ENCODE data around the gene DTX1.

DTX1 gene

GRCh38 chr12:113095405-113095804 is 38.9 kb downstream of the DTX1 start:
- no peak for DNase-seq

DNA sequence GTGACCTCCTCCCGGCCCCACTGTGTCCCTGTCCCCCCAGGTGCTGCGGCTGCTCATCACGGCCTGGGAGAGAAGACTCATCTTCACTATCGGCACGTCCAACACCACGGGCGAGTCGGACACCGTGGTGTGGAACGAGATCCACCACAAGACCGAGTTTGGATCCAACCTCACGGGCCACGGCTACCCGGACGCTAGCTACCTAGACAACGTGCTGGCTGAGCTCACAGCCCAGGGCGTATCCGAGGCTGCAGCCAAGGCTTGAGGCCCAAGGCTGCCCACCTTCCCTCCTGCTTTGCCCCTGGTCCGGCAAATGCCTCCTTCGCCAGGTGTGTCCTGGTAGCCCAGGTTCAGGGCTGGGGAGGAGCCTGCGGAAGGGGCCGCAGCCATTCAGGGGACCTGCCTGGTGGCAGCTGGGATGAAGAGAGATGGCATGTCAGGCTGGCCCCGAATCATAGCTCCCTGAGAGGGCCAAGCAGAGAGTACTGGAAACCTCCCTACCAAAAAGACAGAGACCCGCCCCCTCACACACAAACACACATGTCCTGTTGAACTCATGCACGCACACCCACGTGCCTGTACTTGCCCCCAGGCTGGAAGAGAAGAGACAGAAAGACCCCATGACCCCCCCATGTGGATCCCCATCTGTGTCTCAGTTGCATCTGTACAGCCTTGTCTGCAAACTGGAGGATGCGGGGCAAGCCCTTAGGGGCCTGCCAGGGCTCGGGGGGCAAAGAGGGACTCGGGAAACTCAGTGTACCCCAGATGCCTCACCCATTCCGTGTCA is 40.3 kb downstream of the DTX1 start:
- no peak for DNase-seq

DNA sequence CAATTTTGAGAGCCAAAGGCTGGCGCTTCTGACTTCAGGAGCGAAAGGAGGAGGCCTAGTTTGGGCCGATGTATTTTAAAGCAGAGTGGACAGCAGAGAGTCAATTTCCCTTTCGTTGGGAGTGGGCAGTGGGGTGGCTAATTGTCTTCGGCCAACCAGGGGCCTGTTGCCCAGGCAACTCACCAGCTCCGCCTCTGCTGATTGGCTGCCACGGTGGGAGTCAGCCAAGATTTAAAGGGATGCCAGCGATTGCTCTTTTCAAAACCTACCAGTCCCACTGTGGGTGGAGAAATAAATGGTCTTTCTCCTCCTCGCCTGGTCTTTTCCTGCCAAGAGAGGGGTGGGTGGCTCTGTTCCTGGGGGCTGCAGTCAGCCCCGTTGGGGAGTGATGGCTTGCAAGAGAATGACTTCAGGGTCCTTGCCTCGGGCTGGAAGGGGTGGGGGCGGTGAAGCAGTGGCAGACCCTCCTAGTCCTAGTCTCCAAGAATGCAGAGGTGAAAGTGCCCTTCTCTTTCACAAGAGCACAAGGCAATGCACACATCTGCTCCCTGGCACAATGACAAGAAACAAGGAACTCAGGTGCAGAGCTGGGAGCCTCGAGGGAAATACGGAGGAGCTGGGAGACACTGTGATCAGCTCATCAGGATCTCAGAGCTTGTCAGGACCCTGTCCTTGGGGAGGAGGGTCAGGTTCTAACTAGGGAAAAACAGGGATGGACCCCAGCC is 41.3 kb downstream of the DTX1 start:
- DNase-seq = no peak

DNA sequence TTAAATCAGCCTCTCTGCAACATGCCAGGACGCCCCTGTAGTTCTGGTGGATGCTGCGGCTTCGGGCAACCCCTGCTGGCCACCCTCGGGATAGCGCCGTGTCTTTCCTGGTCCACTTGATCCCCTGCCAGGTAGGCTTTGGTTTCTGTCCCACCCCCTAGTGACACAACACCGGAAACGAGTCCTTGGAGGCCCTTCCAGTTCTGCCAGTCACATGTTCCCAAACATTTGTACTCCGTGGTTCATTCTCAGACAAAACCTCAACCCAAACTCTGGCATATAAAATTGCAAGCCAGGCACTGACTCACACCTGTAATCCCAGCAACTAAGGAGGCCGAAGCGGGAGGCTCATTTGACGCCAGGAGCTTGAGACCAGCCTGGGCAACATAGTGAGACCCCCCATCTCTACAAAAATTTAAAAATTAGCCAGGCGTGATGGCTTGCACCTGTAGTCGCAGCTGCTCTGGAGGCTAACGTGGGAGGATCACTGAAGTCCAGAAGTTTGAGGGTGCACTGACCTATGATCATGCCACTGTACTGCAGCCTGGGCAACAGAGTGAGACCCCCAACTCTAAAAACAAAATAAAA is 42.0 kb downstream of the DTX1 start:
- DNase-seq = peak; percentile 61

- DNase-seq = no peak
Measured at GRCh38 chr12:113099364-113099763, 42.8 kb downstream of the DTX1 start.

- no peak for DNase-seq
Measured at GRCh38 chr12:113099764-113100163, 43.2 kb downstream of the DTX1 start.

DNA sequence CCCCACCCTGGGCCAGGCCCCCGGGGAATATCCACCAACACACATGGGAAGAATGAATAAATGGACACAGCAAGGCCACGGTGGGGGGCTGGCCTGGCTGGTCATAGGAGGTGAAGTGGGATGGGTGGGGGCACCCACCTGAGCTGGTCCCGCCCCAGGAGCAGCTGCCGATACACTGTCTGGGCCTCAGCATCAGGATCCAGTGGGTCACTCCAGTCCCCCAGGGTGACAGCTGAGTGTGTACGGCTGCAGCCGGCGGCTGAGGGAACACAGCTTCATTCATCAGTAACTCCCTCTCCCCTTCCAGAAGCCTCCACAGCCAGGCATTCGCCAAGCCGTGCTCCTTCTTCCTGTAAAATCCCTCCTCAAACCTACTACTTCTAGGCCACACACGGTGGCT is 45.2 kb downstream of the DTX1 start:
- DNase-seq = no peak

DNA sequence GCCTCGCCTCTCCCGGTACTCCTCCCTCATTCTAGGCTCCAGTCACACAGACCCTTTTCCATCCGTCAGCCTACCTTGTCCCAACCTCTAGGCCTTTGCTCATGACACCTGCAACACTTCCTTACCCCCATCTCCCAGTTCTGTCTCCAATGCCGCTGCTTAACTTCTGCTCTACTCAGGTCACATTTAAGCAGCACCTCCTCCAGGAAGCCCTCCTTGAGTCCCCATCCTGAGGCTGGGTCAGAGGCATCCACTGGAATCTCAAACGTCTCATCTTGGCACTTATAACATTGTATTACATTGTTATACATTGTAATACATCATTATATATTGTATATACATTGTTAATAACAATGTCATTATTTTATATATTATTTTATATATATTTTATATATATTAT is 46.3 kb downstream of the DTX1 start:
- DNase-seq = no peak

- DNase-seq = peak; percentile 53
Measured at GRCh38 chr12:113103756-113104450, 47.4 kb downstream of the DTX1 start.

DNA sequence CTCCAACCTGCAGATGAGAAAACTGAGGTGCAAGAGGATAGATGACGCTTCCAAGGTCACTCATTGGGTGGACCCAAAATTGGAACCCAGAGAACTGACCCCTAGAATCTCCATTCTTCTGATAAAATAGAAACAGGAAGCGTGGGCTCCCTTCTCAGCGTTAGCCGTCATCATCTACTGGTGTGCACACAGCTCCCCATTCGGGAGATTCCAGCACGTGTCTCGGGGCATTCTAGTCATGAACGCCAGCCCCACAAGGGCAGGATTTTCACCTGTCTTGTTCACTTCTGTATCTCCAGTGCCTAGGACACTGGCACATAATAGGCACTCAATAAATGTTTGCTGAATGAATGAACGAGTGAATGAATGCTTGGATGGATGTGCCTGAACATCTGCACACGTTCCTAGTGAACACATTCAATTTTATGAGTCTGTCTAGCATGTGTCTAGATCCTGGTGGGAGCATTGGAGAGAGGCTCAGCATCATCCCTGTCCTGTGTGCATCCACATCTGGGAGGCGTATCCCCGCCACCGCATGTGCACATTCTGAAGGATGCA is 48.5 kb downstream of the DTX1 start:
- DNase-seq = no peak

GRCh38 chr12:113105606-113106271 is 49.2 kb downstream of the DTX1 start:
- DNase-seq = no peak

DNA sequence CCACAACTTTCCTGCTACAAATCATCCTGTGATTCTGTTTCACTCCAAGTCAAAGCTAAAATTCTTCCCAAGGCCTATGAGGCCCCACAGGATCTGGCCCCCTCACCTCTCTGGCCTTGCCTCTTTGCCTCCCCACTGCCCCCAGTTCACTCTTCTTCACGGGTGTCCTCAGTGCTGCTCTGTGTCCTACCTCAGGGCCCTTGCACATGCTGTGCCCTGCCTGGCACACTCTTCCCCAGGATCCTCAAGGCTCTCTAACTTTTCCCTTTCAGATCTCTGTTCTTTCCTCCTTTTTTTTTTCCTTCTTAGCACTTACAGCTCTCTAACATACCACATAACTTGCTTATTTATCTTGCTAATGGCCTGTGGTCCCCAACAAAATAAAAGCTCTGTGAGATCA is 49.8 kb downstream of the DTX1 start:
- no peak for DNase-seq

GRCh38 chr12:113108308-113108707 is 51.8 kb downstream of the DTX1 start:
- DNase-seq = no peak

DNA sequence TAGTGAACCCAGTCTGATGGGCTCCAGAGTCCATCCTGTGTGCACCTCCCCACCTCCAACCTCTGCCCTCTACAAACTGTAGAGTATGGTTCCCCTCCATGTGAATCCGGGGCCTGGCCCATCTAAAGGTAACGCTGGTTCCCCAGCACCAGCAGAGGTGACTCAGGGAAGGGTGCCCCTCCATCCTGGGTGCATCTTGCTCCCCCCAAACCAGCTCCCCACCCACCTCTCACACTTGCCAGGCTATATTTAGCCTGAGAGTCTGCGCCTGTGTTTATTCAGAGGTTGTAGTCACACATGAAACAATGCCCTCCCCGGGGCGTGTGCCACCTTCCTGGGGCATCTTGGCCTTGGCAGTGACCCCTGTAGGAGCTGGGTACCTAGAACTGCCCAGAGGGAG is 52.8 kb downstream of the DTX1 start:
- no peak for DNase-seq

DNA sequence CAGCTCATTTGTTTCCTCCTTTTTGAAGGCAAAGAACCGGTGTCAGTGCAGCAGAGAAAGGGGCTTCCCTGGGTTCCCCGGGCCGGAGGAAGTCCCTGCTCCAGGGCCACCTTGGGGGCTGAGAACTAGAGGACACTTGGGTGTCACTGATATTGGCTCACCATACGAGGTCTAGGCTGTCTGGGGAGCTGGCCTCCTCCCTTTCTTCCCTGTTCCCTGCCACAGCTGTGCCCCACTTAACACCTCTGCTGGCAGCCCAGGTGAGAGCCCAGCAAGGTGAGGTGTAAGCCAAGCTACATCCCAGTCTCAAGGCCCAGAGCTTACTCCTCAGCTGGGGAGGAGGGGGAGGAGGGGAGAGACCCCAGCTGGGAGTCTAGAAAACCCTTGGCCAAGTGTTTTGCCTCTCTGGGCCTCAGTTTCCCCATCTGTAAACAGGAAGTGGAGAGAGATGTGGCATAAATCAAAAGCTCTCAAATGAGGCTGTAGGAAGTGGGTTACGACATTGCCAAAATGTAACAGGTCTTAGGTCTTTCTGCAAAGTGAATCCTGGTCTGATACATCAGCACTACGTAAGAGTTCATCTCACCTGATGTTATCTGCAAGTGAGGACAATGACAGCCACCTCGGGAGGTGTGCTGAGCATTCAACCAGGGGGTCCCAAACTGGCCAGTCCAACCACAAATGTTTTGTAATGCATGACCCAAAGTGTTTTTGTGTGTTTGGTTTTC is 53.5 kb downstream of the DTX1 start:
- DNase-seq = no peak

- DNase-seq = no peak
Measured at GRCh38 chr12:113111247-113111646, 54.7 kb downstream of the DTX1 start.

GRCh38 chr12:113112043-113112899 is 55.7 kb downstream of the DTX1 start:
- no peak for DNase-seq

- DNase-seq = no peak
Measured at GRCh38 chr12:113113397-113113796, 56.9 kb downstream of the DTX1 start.

DNA sequence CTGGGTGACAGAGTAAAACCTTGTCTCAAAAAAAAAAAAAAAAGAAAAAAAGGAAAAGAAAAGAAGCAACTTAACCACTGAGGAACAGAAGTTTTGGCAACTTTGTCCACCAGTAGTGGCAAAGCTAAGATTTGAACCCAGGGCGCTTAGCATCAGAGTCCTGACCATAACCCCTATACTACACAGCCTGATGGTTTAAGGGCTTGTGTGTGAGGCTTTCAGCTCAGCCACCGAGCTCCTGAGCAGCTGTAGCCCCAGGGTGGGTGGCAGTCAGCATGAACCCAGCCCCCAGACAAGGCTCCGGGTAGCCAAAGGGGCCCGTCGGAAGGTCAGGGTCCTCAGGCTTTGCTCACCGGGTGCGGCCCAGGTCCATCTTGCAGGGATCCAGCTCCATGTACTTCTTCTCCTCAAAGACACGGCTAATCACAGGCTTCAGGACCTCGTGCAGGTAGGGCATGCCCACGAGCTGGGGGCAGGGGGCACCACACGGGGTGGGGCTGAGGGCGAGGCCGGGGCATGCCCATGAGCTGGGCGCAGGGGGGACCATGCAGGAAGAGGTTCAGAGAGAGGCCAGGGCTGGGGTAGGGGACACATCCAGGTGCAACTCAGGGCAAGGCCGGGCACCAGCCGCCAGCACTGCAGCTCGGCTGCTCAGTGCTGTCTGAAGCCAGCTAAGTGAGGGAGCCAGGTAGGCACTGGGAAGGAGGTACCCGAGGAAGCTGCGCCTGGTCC is 58.1 kb downstream of the DTX1 start:
- DNase-seq = no peak
